Measurements from ENCODE around the gene PRSS22.

The PRSS22 gene

GRCh38 chr16:2848933-2849725, 8.8 kb downstream of the PRSS22 start:
- no peak for DNase-seq

- DNase-seq = no peak
These were observed 11.3 kb downstream of the PRSS22 start for GRCh38 chr16:2846511-2847310.

- no peak for DNase-seq
These were observed 12.9 kb downstream of the PRSS22 start for GRCh38 chr16:2845116-2845515.

- no peak for DNase-seq
These were observed 14.4 kb downstream of the PRSS22 start for GRCh38 chr16:2843526-2843925.

GRCh38 chr16:2842340-2843000, 15.5 kb downstream of the PRSS22 start:
- DNase-seq = no peak

- DNase-seq = no peak
These were observed 16.2 kb downstream of the PRSS22 start for GRCh38 chr16:2841606-2842339.

- DNase-seq = no peak
These were observed 17.1 kb downstream of the PRSS22 start for GRCh38 chr16:2840914-2841313.

GRCh38 chr16:2839650-2840450, 18.1 kb downstream of the PRSS22 start:
- DNase-seq = no peak

GRCh38 chr16:2838928-2839327, 19.0 kb downstream of the PRSS22 start:
- DNase-seq = peak; percentile 42

- no peak for DNase-seq
These were observed 21.1 kb downstream of the PRSS22 start for GRCh38 chr16:2836646-2837508.

GRCh38 chr16:2835638-2836493, 22.1 kb downstream of the PRSS22 start:
- DNase-seq = no peak

- DNase-seq = no peak
These were observed 23.0 kb downstream of the PRSS22 start for GRCh38 chr16:2834968-2835367.

GRCh38 chr16:2833776-2834175, 24.2 kb downstream of the PRSS22 start:
- DNase-seq = no peak

- no peak for DNase-seq
These were observed 26.8 kb downstream of the PRSS22 start for GRCh38 chr16:2831203-2831602.

GRCh38 chr16:2830355-2830695, 27.6 kb downstream of the PRSS22 start:
- DNase-seq = no peak

- DNase-seq = no peak
These were observed 28.2 kb downstream of the PRSS22 start, which contains the start of gene ZG16B for GRCh38 chr16:2829501-2830354. Gene ZG16B (plus strand): TSS chr16:2830303. CDS start chr16:2830442, 139 bp downstream.

- no peak for DNase-seq
These were observed 29.0 kb downstream of the PRSS22 start for GRCh38 chr16:2828876-2829430.

GRCh38 chr16:2828521-2828840, 29.5 kb downstream of the PRSS22 start:
- DNase-seq = no peak
